Neural progenitor cell (in vitro differentiated cells): Measurements from ENCODE around the gene TBCD.

Source experiments
- EZH2 ChIP-seq: fragments of 200-600 bp; sonication (generic); IDR thresholded peaks from 2 replicates; pipeline ENCODE4 v1.6.1; 2017; ENCODE audit warnings: antibody characterized with exemption, mild to moderate bottlenecking, moderate library complexity
- TF ChIP-seq, protein P1 (sequence below): fragments of 200-600 bp; sonication (generic); IDR thresholded peaks from 2 replicates; pipeline ENCODE4 v1.5.1; 2017; ENCODE audit warnings: antibody characterized with exemption, mild to moderate bottlenecking

DNA sequence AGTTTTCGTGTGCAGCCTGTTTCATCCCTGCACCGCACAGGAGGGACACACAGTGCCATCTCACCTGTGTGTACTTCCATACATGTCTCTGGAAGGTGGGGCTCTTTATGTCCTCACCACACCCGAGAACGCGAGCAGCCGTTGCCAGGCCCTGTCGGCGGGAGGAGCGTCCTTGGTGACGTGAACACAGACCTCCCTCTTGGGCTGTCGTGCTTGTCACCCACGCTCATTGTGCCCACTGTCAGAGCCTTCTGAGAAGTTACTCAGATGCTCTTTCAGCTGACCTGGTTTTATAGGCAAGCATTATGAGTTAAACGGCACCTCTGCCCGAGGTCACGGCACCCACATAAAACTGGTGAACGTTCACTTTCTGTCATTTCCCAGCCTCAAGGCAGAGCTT is 47.7 kb downstream of the TBCD start:
- TF ChIP-seq, protein P1, sequence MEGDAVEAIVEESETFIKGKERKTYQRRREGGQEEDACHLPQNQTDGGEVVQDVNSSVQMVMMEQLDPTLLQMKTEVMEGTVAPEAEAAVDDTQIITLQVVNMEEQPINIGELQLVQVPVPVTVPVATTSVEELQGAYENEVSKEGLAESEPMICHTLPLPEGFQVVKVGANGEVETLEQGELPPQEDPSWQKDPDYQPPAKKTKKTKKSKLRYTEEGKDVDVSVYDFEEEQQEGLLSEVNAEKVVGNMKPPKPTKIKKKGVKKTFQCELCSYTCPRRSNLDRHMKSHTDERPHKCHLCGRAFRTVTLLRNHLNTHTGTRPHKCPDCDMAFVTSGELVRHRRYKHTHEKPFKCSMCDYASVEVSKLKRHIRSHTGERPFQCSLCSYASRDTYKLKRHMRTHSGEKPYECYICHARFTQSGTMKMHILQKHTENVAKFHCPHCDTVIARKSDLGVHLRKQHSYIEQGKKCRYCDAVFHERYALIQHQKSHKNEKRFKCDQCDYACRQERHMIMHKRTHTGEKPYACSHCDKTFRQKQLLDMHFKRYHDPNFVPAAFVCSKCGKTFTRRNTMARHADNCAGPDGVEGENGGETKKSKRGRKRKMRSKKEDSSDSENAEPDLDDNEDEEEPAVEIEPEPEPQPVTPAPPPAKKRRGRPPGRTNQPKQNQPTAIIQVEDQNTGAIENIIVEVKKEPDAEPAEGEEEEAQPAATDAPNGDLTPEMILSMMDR, result no peak
- TF ChIP-seq EZH2, result no peak
